GM21447 (cell line): Measurements from ENCODE around the gene ZNF74.
"Not testable (repeated sequence)": the region's sequence is repeated elsewhere in the genome, so short reads cannot be mapped to it uniquely, and the experiment has no call there.

Source experiments
- ATAC-seq: cut with Tn5 transposase; IDR thresholded peaks from one replicate; pipeline ENCODE4 v1.9.1; 2021; ENCODE audit not compliant: unreplicated experiment

ZNF74 gene

GRCh38 chr22:20441631-20442484, 47.9 kb downstream of the ZNF74 start:
- no peak for ATAC-seq

GRCh38 chr22:20442485-20443284, 48.7 kb downstream of the ZNF74 start:
- ATAC-seq, result no peak

DNA sequence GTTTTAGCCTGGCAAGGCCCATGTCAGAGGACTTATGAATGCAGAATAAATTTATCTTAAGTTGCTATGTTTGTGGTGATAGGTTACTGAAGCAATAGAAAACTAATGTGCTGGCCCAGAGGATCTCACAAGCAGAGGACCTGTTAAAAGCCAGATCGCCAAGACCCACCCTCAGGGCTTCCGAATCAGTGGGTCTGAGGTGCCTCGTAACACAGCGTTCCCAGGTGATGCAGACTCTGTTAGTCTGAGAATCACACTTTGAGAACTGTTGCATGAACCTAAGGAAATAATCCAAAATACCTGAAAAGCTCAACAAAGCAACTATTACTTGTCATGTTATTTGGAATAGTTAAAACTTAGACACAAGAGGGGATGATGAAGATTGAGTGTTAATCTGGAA, 50.4 kb downstream of the ZNF74 start:
- no peak for ATAC-seq

DNA sequence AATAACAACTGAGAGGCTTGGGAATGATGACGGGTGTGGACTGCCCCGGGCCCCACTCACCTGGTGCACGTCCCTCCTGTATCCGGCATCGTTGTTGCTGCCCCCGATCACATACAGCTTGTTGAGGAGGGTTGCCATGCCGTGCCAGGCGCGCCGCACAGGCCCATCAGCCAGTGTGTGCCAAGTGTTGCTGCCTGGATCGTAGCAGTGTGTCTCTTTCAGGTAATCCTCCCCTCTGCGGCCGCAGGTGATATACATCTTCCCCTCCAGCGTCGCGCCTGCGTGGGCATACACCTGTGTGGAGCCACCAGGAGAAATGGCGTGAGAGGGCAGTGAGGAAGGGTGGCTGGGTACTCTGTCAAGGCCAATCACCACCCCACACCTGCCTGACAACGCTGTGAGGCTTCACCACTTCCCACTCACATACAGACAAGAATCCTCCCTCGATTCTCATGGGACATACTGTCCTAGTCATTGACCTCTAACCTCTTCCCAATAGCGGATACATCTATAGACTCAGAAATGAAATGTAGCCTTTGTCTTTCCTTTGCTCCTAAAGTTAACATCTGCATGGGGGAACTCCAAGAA, 52.5 kb downstream of the ZNF74 start:
- ATAC-seq, result no peak

- no peak for ATAC-seq
Measured at GRCh38 chr22:20448630-20449029, 54.7 kb downstream of the ZNF74 start.

DNA sequence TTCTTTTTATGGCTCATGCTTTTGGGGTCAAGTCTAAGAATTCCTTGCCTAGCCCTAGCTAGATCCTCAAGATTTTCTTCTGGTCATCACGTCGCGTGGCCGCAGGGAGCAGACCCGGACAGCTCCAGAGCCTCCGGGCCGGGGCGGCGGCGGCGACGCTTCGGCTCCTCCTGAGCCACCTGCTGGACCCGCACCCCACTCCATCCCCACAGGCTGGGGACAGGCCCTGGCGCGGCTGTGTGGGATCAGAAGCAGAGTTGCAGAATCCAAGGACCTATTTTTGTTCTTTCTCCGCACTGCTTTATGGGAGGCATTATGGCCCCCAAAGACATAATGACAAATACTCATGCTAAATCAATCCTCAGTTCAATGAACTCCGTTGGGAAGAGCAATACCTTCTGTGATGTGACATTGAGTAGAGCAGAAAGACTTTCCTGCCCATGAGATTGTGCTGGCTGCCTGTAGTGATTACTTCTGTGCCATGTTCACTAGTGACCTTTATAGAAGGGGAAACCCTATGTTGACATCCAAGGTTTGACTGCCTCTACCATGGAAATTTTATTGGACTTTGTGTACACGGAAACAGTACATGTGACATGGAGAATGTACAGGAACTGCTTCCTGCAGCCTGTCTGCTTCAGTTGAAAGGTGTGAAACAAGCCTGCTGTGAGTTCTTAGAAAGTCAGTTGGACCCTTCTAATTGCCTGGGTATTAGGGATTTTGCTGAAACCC, 56.0 kb downstream of the ZNF74 start:
- ATAC-seq, result no peak

DNA sequence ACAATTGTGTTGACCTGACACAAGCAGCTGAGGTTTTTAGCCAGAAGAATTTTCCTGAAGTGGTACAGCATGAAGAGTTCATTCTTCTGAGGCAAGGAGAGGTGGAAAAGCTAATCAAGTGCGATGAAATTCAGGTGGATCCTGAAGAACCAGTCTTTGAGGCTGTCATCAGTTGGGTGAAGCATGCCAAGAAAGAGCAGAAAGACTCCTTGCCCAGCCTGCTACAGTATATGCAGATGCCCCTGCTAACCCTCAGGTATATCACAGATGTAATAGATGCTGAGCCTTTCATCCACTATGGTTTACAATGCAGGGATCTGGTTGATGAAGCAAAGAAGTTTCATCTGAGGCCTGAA, 56.6 kb downstream of the ZNF74 start:
- ATAC-seq, result no peak

GRCh38 chr22:20451129-20451778, 57.3 kb downstream of the ZNF74 start:
- ATAC-seq, result not testable (repeated sequence)

GRCh38 chr22:20451920-20452319, 58.0 kb downstream of the ZNF74 start:
- ATAC-seq, result no peak

DNA sequence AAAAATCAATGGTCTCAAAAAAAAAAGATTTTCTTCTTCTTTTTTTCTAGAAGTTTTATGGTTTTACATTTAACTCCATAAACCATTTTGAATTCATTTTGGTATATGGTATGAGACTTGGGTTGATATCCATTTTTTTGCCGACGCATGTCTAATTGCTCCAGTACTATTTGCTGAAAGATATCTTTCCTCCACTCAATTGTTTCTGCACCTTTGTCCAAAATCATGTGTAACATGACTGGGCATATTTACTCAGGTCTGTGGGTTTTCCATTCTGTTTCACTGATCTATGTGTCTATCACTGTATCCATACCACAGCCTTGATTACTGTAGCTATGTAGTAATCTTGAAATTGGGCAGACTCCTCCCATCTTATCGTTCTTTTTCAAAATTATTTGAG, 59.3 kb downstream of the ZNF74 start:
- ATAC-seq, result no peak

DNA sequence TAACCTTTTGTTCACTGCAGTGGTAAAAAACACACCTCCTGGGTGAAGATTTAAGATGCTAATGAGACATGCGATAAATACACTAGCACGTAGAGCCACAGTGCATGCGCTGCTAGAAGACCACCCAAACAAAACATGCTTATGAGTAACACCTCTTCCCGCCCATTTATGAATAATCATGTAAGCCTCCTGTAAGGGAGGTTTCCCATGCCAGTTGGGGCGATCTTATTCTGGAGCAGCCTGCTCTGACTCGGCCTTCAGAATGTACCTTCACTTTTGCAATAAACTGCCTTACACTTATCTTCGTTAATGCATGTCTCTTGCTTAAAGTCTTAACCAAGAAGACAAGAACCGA, 61.7 kb downstream of the ZNF74 start:
- no peak for ATAC-seq

GRCh38 chr22:20456064-20456721, 62.2 kb downstream of the ZNF74 start:
- no peak for ATAC-seq

- no peak for ATAC-seq
Measured at GRCh38 chr22:20456722-20457076, 62.7 kb downstream of the ZNF74 start.

DNA sequence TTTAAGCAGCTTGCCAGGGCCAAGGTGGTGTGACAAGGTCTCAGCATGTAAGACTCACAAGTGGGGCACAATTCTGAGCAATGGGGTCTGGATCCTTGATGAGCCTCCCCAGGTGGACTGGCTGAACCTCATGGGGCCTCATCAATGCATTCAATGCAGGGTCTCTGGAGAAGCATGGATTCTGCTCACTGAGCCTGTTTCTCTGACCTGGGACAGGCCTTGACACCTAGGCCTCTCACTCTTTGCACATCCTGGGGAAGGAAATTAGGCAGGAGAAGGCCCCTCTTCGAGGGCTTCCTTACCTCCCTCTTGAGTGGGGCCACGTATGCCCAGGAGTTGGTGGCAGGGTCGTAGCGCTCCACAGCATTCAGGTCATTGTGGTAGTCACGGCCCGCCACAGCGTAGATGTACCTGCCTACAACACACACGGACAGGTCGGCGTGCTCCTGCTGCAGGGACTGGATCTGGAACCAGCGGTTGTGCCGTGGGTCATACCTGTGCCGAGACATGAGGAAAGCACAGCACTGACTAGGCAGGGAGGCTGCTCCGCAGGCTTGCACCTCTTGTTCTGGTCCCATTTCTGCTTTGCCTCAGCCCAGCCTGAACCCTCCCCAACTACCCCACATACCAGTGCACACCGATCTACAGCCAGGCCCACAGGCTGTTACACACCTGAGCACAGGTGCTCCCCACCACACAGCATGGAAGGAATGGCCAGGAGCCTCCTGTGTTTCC, 63.7 kb downstream of the ZNF74 start:
- no peak for ATAC-seq
